Large intestine (tissue), 3 donors: ENCODE results near the gene GBE1. TPM values are rescaled to one million over a fixed set of nuclear protein-coding genes. Genes with fewer than 3 reads are reported as not detected.

ENCODE experiments used
- DNase-seq, 2 donors: peaks; one replicate each; pipeline versions ENCODE4 v3.0.0 to v3.0.0-alpha.2; 2013
- H3K27ac ChIP-seq: one replicate; pipeline ENCODE4 v1.5.1; 2013; ENCODE audit warnings: low read length
- H3K27me3 ChIP-seq: 2 replicates; pipeline ENCODE4 v1.6.1; 2013; ENCODE audit warnings: low read length; ENCODE audit not compliant: control insufficient read depth, insufficient read depth
- H3K36me3 ChIP-seq: 2 replicates; pipeline ENCODE4 v1.6.1; 2013; ENCODE audit warnings: low read length; ENCODE audit not compliant: control insufficient read depth, insufficient read depth
- H3K4me1 ChIP-seq: one replicate; pipeline ENCODE4 v1.6.1; 2013; ENCODE audit warnings: low read length; ENCODE audit not compliant: control insufficient read depth, insufficient read depth
- H3K4me3 ChIP-seq: one replicate; pipeline ENCODE4 v1.5.1; 2013; ENCODE audit warnings: low read length
- H3K9me3 ChIP-seq: one replicate; pipeline ENCODE4 v1.6.1; 2013; ENCODE audit warnings: mild to moderate bottlenecking, low read depth, low read length, moderate library complexity; ENCODE audit not compliant: control insufficient read depth
- WGBS: methylation state at CpG from one replicate; pipeline ENCODE4 v1.1.5; 2013; ENCODE audit warnings: low lambda C conversion rate; ENCODE audit not compliant: insufficient coverage; 5-methylcytosine and 5-hydroxymethylcytosine counted together
- polyA plus RNA-seq: library from polyadenylated mRNA; unstranded; fragments of 120-200 nt; gene quantifications from one replicate; pipeline ENCODE4 v1.2.1, GENCODE V29; 2013

GBE1 gene
- polyA plus RNA-seq, 1 donor, result 10.1 TPM

DNA sequence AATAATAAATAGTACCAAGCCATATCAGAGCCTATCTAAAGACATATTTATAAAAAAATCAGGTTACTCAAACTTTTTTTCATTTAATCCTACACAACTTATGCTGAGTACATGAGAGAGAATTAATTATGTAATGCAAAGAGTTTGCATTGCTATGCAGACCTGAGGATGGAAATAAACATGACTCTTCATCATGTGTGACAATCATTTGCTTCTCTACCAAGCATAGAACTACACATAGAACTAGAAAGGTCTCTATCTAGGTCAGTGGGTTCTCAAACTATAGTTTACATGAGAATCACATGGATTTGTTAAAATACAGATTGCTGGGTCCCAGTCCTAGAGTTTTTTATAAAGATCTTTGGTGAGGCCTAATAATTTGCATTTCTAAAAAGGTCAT lies 86.8 kb downstream of the GBE1 start:
- no peaks in the 10 kb centered on the region for H3K9me3 ChIP-seq
- H3K27me3 ChIP-seq, result no peaks in the 10 kb centered on the region
- no peak overlapping the region for H3K27ac ChIP-seq
- no peaks in the 10 kb centered on the region for H3K36me3 ChIP-seq
- no peak overlapping the region for H3K4me3 ChIP-seq
- no peaks in the 10 kb centered on the region for H3K4me1 ChIP-seq
- no peak for DNase-seq

DNA sequence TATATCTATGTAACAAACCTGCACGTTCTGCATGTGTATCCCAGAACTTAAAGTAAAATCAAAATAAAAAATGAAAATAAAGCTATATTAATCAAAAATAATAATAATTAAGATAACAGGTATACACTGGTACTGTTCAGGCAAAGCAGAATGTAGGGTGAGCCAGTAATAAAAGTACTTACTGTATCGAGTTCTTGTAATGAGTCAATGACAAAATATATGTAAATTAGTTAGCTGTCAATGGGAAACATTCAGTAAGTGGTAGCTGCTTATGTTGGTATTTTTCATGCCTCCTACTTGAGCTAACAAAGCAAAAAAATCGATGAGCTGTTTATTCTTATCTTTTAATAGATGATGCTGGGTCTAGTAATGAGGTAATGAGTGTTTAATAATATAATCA lies 93.2 kb downstream of the GBE1 start:
- Histone ChIP-seq H3K4me3 (no peak overlapping the region), H3K4me1 (no peaks in the 10 kb centered on the region), H3K36me3 (no peaks in the 10 kb centered on the region), H3K27ac (no peak overlapping the region), H3K9me3 (no peaks in the 10 kb centered on the region), H3K27me3 (no peaks in the 10 kb centered on the region)
- no peak for DNase-seq
- WGBS, result 86% methylated on average over 1 of the region's 3 CpGs

- no peaks in the 10 kb centered on the region for H3K36me3 ChIP-seq
- H3K4me1 ChIP-seq, result no peaks in the 10 kb centered on the region
- no peaks in the 10 kb centered on the region for H3K27me3 ChIP-seq
- no peak for DNase-seq
- no peaks in the 10 kb centered on the region for H3K9me3 ChIP-seq
- no peak overlapping the region for H3K4me3 ChIP-seq
- no peak overlapping the region for H3K27ac ChIP-seq
These were observed 94.8 kb downstream of the GBE1 start for GRCh38 chr3:81666502-81667121.

- WGBS, result no CpG with 5 or more reads among the region's 10 CpGs
- Histone ChIP-seq H3K27ac (no peak overlapping the region), H3K4me1 (no peaks in the 10 kb centered on the region), H3K36me3 (no peaks in the 10 kb centered on the region), H3K27me3 (no peaks in the 10 kb centered on the region), H3K9me3 (no peaks in the 10 kb centered on the region), H3K4me3 (no peak overlapping the region)
- no peak for DNase-seq
These were observed 98.3 kb downstream of the GBE1 start for GRCh38 chr3:81663114-81663513.

- WGBS, result 50% methylated on average over 1 of the region's 1 CpG
- DNase-seq, result no peak
These were observed 101.4 kb downstream of the GBE1 start for GRCh38 chr3:81660036-81660435.

DNA sequence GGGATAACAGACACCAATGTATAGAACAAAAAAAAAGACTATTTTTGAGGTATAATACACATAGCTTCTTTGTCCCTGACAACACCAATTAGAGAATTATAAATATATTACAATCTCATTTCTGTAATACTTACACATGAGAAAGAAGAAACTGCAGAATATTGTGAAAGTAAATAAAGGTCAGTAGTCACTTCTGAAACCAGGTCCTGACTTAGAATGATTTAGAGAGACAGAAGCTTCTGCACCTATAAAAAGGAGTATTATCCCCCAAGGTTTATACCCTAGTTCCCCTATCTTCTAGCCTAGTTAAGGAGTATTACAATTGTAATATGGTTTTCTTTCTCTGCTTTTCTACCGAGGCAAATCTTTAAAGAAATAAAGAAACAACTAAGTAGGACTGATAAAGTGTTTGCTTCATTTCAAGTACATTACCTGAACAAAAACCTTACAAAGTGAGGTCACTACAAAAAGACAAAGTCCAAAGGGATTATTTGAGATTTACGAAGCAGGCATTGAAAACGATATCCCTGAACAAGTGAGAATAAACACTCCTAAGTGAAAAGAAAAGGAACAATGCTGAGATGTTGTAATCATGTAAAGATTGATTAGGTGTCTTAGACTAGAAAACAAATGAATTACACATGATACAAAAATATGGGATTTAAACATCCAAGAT lies 103.0 kb downstream of the GBE1 start:
- DNase-seq, result peak in 1 of 2 donors; percentile 37
- Histone ChIP-seq H3K4me1 (no peaks in the 10 kb centered on the region), H3K27ac (no peak overlapping the region), H3K27me3 (no peaks in the 10 kb centered on the region), H3K9me3 (no peaks in the 10 kb centered on the region), H3K4me3 (no peak overlapping the region), H3K36me3 (no peaks in the 10 kb centered on the region)
- WGBS, result 18% methylated on average over 3 of the region's 3 CpGs

More at GRCh38 chr3:81660036-81660435, 101.4 kb downstream of the GBE1 start:
- no peak overlapping the region for H3K4me3 ChIP-seq
- no peaks in the 10 kb centered on the region for H3K36me3 ChIP-seq
- no peaks in the 10 kb centered on the region for H3K9me3 ChIP-seq
- no peak overlapping the region for H3K27ac ChIP-seq
- H3K4me1 ChIP-seq, result no peaks in the 10 kb centered on the region
- no peaks in the 10 kb centered on the region for H3K27me3 ChIP-seq

- no peaks in the 10 kb centered on the region for H3K9me3 ChIP-seq
- DNase-seq, result no peak
- no peaks in the 10 kb centered on the region for H3K27me3 ChIP-seq
- no peaks in the 10 kb centered on the region for H3K4me1 ChIP-seq
- WGBS, result 94% methylated on average over 2 of the region's 4 CpGs
- H3K4me3 ChIP-seq, result no peak overlapping the region
- H3K36me3 ChIP-seq, result no peaks in the 10 kb centered on the region
- H3K27ac ChIP-seq, result no peak overlapping the region
These were observed 110.3 kb downstream of the GBE1 start for GRCh38 chr3:81651139-81651538.

DNA sequence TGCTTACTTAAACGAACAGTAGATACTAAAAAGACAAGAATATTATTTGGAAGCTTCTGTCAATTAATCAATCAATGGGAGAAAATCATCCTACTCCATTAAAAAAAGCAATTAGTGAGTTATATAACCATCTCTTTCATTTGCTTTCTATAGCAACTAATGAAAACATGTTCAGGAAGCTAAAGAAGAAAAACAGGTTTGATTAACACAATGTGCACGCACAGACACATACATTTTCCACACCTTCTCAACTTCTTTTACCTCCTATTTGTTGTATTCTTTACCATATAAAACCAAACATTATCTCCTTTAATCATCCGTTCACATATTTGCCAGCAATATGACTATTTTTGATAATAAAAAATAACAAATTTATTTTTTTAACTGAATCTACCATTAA lies 111.3 kb downstream of the GBE1 start:
- no peak overlapping the region for H3K27ac ChIP-seq
- no peak for DNase-seq
- no peak overlapping the region for H3K4me3 ChIP-seq
- no peaks in the 10 kb centered on the region for H3K27me3 ChIP-seq
- H3K36me3 ChIP-seq, result no peaks in the 10 kb centered on the region
- no peaks in the 10 kb centered on the region for H3K9me3 ChIP-seq
- H3K4me1 ChIP-seq, result no peaks in the 10 kb centered on the region
- 92% methylated on average over 1 of the region's 3 CpGs for WGBS

- Histone ChIP-seq H3K9me3 (no peaks in the 10 kb centered on the region), H3K27ac (no peak overlapping the region), H3K4me3 (no peak overlapping the region), H3K36me3 (no peaks in the 10 kb centered on the region), H3K4me1 (no peaks in the 10 kb centered on the region), H3K27me3 (no peaks in the 10 kb centered on the region)
- 80% methylated on average over 1 of the region's 1 CpG for WGBS
- no peak for DNase-seq
These were observed 116.2 kb downstream of the GBE1 start for GRCh38 chr3:81645248-81645647.

DNA sequence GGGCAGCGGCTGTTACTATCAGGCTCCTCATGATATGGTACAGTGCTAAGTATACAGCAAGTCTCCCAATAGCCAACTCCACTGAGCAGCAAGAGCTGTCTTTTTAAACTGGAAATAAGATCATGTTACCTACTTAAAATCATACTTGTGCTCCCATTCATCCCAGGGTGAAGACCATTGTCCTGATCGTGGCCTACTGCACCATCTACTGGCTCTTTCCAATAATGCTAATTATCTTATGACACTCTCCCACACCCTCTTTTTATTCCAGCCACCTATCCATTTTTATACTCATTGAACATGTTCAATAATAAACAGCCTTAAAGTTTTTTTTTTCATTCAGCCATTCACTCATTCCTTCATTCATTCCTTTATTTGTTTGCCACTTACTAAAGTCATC lies 117.7 kb downstream of the GBE1 start:
- Histone ChIP-seq H3K27me3 (no peaks in the 10 kb centered on the region), H3K9me3 (no peaks in the 10 kb centered on the region), H3K36me3 (no peaks in the 10 kb centered on the region), H3K4me1 (no peaks in the 10 kb centered on the region), H3K27ac (no peak overlapping the region), H3K4me3 (no peak overlapping the region)
- DNase-seq, result no peak
- 67% methylated on average over 1 of the region's 2 CpGs for WGBS

DNA sequence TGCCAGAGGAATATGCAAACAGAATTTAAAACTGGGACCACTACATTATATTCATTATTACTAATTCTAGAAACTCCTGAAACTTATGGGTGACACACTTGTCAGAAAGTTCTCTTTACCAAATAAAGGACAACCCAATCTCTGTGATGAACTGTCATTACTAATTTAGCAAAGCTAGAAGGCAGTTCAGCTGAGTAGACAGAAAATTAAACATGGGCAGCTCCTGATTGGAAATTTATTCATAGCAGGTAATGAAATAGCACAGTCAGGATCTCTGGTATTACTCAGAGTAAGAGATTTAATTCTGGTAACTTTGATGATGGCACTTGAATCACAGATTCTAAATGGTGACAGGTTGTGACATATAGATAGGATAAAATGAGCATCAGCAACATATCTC lies 123.0 kb downstream of the GBE1 start:
- H3K4me1 ChIP-seq, result no peaks in the 10 kb centered on the region
- no peak overlapping the region for H3K27ac ChIP-seq
- no peaks in the 10 kb centered on the region for H3K9me3 ChIP-seq
- H3K4me3 ChIP-seq, result no peak overlapping the region
- no peak for DNase-seq
- H3K36me3 ChIP-seq, result no peaks in the 10 kb centered on the region
- H3K27me3 ChIP-seq, result no peaks in the 10 kb centered on the region
